HG03575 (cell line): ENCODE results near the gene MAGEA11.
"Not testable (repeated sequence)": the region's sequence is repeated elsewhere in the genome, so short reads cannot be mapped to it uniquely, and the experiment has no call there.

Experiments used
- ATAC-seq: cut with Tn5 transposase; IDR thresholded peaks from one replicate; pipeline ENCODE4 v1.9.1; 2021; ENCODE audit not compliant: unreplicated experiment, insufficient number of reproducible peaks, low FRiP score; ENCODE audit errors: extremely low read depth

Gene MAGEA11

DNA sequence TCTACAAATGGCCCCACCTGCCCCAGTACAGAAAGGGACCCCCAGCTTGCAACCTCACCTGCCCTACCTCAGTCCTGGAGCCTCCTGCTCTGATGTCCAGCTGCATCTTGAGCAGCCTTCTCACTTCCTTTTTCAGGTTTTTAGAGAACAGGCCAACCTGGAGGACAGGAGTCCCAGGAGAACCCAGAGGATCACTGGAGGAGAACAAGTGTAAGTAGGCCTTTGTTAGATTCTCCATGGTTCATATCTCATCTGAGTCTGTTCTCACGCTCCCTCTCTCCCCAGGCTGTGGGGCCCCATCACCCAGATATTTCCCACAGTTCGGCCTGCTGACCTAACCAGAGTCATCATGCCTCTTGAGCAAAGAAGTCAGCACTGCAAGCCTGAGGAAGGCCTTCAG, 3.6 kb downstream of the MAGEA11 start:
- ATAC-seq: no peak

DNA sequence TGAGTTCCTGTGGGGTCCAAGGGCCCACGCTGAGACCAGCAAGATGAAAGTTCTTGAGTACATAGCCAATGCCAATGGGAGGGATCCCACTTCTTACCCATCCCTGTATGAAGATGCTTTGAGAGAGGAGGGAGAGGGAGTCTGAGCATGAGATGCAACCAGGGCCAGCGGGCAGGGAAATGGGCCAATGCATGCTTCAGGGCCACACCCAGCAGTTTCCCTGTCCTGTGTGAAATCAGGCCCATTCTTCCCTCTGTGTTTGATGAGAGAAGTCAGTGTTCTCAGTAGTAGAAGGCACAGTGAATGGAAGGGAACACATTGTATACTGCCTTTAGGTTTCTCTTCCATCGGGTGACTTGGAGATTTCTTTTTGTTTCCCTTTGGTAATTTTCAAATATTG, 4.8 kb downstream of the MAGEA11 start:
- no peak for ATAC-seq

DNA sequence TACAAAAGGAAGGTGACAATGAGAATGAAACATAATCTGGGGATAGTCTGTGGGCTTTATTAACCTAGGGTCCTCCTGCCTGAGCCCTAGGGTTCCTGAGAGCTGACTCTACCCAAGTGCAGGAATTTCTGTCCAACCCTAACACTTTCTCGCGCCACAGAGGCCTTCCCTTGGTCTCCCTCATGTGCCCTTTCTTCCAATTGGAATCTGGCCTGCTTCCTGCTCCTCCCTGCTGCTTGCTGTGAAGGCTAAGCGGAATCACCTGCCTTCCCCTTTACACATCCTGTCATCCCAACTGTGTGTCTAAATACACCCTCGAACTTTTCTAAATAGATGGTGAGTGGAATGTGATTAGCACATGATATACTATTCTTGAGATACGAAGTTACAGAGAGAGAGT, 5.9 kb downstream of the MAGEA11 start:
- ATAC-seq: no peak

DNA sequence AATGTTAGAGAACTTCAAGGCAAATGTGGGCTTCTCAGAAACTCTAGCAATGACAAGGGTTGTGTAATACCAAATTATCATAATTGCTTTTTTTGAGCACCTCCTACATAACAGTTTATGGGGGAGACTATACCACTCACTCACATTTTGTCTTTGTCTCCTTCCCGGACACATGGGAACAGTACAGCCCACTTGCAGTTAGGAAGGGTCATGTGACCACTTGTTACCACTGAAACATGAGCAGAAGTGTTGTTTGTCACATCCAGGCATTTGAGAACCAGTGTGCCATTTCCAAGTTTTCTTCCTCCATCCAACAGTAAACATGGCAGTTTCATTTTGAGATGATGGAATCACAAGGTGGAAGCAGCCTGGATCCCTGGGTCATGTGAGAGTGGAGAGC, 6.9 kb downstream of the MAGEA11 start:
- no peak for ATAC-seq

DNA sequence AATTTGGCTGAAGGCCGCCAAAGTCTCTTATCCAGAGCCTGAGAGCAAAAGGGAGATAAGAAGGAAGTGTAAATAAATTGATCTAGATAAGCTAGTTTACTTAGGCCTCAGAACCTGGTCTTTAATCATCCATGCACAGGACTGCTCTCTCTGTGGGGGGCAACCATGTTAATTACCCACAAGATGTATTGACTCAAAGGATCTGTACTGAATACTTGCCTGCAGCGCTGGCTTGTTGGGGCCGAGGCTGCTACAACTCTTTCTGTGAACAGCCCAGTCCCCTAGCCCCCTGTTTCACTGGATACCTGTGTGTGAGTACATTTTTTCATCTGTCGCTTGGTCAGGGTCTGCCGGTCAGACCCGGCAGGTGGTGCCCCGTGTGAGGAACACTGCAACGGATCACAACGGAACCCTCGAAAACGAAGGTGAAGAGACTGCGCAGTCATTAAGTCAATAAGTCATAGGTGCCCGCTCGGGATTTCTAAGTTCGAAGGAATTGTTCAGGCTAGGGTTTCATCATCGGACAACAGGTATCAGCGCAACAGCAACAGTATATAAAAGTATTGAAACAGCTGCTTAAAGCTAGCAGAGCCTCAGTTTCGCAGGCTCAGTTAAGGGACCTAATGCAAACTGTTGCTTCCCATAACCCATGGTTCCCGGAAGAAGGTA, 8.3 kb downstream of the MAGEA11 start:
- no peak for ATAC-seq

DNA sequence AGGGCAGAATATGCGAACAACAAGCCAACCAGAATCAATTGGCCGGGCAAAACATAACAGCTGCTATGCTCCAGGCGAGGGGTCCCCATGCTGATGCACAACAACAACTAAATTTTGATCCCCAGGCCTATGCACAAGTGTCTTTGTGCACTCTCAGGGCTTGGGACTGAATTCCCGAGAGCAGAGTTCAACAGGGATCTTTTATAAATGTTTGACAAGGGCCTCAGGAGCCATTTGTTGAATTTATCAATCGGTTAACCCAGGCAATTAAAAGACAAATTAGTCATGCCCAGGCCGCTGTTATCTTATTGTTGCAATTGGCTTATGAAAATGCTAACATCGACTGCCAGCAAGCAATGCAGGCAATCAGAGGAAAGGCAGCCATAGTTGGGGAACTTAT, 9.4 kb downstream of the MAGEA11 start:
- not testable (repeated sequence) for ATAC-seq

DNA sequence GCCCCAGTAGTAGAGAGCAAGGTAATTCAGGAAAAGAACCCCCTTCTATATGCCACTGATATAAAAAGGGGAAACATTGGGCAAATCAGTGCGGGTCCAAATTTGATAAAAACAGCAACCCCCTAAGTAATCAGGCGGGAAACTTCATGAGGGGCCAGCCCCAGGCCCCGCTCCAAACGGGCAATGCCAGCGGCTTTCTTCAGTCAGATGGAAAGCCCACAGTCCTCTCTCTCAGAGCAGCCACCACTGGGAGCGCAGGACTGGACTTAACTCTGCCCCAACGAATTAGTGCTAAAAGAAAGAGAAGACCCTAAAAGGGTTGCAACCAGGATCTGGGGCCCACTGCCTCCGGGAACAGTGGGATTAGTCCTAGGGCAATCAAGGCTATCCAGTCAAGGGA, 9.9 kb downstream of the MAGEA11 start:
- no peak for ATAC-seq

DNA sequence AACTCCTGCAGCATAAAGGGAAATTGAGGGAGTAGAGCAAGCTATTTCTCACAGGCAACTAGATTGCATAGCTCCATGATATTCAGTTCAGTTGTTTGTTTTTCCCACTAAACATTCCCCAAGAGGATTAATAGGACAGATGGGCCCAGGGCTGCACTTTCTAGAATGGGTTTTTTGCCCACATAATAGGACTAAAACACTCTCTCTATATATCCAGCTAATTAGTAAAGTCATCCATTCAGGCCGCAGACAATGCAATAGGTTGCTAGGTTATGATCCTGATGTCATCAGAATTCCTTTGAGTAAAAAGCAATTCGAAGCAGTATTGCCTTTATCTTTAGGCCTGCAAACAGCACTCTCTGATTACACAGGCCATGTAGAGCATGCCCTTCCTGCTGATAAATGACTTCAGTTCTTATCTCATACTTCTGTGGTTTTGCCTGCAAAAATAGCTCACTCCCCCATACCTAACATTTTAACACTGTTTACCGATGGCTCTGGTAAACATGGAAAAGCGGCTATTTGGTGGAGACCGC, 11.8 kb downstream of the MAGEA11 start:
- ATAC-seq: not testable (repeated sequence)

DNA sequence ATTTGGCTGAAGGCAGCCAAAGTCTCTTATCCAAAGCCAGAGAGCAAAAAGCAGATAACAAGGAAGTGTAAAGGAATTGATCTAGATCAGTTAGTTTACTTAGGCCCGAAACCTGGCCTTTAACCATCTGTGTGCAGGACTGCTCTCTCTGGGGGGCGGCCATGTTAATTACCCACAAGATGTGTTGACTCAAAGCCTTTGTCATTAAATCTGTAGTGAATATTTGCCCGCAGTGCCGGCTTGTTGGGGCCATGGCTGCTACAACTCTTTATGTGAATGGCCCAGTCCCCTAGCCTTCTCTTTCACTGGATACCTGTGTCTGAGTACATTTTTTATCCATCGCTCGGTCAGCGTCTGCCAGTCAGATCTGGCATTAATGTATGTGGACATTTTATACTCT, 15.4 kb downstream of the MAGEA11 start:
- ATAC-seq: not testable (repeated sequence)

DNA sequence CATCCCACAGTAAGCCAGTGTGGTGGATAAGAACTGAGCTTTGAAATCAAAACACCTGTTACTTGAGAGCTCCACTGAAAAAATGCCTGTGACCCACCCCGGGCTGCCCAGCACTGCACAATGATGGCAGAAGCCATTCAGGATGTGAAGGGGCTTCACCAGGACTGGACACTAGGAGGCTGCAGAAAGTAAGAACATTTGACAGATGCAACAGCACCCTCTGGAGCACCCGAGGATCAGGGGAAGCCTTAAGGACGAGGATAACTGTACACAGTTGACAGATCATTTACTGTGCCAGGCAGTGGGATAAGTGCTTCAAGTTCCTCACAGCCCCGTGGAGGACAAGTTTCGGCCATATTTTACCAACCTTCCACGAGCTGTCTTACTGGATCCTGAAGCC, 30.4 kb downstream of the MAGEA11 start:
- not testable (repeated sequence) for ATAC-seq

DNA sequence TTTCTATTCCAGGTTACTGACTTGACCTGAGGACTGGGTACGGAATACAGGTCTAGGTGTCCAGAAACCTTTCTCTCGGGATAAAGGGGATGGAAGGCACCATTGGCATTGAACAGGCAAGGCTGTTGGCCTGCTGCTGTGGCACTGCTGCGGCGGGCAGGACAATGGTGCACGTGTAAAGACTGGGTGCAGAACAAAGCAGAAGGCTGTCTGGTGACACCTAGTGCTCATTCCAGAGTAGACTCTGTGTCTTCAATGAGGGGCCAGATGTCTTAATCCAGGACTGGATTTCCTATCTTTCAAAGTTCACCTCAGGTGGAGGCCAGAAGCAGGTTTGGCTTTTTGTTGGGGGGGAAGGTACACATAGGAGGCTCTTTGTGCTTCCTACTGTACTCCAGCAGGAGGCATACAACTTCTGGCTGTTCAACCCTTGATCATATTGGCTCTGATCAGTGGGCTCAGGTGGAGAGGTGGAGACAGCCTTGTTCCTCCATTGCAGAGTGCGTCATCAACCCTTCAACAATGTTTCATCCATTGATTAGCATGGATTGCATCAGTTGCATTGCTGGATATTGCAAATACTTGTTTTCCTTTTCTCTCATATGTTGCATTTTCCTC, 34.6 kb downstream of the MAGEA11 start:
- ATAC-seq: not testable (repeated sequence)

DNA sequence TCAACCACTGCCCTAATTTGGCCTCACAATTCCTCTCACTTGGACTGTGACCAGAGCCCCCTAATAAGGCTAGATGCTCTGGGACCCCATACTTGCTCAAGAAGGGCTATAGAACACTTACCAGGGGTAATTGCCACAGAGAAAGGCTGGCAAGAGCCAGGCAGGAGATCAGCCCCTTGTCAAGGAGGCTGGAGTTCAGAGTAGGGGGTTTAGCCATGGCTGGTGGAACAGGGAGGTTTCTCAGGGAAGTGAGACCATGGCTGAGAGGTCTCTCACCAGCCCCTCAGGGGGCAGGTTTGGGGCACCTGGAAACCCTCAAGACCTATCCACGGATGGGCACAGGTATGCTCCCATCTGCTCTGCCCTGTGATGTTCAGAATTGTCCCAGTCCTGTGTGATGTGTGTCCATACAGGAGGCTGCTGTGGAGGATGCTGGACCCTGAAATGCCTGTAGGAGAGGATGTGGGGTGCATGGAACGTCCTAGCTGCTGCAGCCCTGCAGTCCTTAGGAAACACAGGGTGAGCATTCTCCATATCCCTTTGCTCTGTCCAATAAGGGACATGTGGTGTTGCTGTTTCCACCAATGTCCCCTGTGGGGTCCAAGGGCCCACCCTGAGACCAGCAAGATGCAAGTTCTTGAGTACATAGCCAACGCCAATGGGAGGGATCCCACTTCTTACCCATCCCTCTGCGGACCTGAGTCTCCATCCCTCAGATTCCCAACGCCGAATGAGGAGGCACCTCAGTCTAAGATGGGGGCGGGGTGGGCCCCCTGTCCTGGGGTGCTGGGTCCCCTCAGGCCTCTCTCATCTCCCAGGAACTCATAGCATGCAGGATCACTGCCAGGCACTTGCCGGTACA, 45.6 kb downstream of the MAGEA11 start:
- no peak for ATAC-seq

DNA sequence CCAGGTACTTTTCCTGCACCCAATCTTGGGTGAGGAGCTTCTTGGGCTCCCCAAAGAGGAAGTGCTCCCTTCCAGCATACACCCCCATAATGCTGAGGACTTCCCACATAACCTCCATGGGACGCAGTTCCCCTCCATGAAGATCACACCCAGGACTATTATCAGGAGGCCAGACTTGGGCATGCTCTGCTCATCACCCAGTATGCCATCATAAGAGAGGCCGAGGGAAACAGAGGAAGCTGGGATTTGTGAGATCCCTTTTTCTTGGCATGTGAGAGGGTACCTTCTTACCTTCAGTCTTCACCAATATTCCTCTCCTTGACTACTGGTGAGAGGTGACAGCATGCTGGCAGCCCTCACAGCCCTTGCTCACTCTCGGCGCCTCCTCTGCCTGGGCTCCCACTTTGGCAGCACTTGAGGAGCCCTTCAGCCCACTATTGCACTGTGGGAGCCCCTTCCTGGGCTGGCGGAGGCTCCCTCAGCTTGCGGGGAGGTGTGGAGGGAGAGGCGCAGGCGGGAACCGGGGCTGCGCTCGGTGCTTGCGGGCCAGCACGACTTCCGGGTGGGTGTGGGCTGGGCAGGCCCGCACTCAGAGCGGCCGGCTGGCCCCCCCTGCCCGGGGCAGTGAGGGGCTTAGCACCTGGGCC, 46.3 kb downstream of the MAGEA11 start:
- ATAC-seq: no peak

DNA sequence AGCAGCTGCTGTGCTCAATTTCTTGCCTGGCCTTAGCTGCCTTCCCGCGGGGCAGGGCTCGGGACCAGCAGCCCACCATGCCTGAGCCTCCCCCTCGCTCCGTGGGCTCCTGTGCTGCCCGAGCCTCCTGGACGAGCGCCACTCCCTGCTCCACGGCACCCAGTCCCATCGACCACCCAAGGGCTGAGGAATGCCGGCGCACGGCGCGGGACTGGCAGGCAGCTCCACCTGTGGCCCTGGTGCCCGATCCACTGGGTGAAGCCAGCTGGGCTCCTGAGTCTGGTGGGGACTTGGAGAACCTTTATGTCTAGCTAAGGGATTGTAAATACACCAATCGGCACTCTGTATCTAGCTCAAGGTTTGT, 46.8 kb downstream of the MAGEA11 start:
- ATAC-seq: not testable (repeated sequence)

DNA sequence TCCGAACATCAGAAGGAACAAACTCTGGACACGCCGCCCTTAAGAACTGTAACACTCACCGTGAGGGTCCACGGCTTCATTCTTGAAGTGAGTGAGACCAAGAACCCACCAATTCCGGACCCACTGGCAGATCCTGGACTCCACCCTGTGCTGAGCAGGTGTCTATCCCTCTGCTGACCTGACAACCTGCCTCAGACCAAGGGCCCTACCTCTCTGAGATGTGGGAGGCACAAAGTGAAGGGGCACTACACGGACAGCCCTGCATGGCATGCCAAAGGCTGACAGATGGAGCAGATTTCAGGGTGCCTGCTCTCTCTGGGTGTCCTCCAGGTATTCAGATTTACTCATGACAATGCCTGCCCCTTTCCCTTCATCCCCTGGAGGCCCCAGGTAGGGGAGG, 48.0 kb downstream of the MAGEA11 start:
- ATAC-seq: no peak

DNA sequence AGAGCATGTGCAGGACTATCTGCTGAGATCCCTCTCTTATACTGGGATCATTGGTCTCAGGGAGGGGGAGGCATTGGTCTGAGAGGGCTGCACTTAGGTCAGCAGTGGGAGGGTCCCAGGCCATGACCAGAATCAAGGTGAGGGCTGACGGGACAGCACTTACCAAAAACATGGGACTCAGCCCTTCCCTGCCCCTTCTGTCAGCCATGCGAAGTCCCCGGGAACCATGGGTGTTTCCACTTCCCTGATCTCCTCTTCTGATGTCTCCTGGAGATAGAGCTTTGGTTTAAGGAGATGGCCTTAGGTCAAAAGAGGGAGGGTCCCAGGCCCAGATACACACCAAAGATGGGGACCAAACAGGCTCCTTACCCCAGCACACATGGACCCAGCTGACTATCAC, 49.1 kb downstream of the MAGEA11 start:
- ATAC-seq: no peak

DNA sequence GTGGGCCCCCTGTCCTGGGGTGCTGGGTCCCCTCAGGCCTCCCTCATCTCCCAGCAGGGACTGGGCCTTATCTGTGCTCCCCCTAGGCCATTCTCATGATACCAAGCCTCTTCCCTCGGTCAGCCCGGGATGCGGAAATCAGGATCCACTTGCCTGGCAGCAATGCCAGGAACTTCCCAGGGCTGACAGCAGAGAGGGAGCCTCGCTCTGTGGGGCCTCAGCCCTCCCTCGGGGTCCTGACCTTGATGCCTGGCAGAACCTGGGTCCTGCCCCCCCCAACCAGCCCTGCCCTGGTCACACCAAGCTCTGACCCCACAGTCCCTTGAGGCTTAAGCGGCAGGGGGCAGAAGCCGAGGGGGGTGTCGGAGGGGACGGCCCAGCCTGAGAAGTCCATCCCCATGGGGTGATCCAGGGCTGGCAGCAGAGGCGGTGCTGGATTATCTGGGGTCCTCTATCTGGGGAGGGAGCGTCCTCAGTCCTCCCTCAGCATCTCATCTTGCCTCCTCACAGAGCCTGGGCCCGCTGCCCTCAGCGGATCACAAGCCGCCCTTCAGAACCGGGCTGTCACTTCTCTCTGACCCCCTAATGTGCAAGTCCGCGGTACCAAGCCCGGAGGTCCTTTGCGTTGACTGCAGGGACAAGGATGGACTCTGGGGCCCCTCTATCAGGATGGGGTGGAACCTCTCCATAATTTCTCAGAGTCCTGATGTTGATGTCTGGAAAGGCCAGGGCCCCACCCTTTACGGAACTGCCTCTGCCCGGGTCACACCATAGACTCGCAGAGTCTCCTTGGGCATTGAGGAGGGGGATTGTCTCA, 50.2 kb downstream of the MAGEA11 start:
- ATAC-seq: not testable (repeated sequence)

DNA sequence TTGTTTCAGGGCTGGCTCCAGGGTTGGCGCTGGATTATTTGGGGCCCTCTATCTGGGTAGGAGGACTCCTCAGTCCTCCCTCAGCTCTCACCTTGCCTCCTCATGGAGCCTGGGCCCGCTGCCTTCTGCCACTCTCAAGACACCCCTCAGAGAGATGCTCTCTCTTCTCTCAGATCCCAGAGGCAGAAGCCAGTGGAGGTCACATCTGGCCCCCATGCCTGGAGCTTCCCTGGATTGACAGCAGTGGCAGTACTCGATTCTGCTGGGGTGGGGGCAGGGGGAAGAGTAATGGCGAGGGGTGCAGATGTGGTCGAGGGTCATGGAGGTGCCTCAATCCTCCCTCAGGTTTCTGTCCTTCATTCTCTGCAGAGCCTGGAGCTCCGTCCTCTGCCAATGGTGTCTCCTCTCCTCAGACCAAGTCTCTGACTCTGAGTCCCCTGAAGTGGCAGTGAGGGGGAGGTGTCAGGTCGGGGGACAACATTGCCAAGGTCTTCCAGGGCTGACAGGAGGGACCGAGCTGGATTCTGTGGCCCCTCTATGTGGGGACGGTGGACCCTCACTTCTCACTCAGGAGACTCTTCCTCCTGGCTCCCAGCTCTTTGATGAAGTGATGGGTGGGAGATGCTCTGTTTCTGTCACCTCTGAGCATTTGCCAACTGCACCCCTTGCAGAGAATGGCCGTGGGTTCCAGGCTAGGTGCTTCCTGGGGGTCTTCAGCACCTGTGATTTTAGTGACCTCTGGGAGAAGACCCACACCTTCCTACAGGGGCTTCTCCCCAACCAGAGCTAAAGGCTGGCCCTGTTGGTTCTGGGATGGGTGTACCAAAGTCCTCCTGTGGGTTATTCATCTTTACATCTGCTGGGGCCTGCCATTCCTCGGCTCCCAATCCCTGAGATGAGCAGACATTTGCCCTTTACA, 51.1 kb downstream of the MAGEA11 start:
- no peak for ATAC-seq
